HG03432 (cell line): ENCODE results near the gene C1QL1.

Source experiments
- ATAC-seq: cut with Tn5 transposase; IDR thresholded peaks from one replicate; pipeline ENCODE4 v1.9.1; 2021; ENCODE audit warnings: mild to moderate bottlenecking, moderate library complexity; ENCODE audit not compliant: unreplicated experiment

C1QL1 gene

GRCh38 chr17:44968225-44969143, at the start of gene C1QL1:
Gene C1QL1, minus strand, starts transcription at chr17:44968303. Its CDS starts 255 bp downstream, at chr17:44968048.
- peak; percentile 91 for ATAC-seq

- ATAC-seq: no peak
Measured at GRCh38 chr17:45016823-45017222, 48.7 kb upstream of the C1QL1 start.

GRCh38 chr17:45016237-45016636, 48.1 kb upstream of the C1QL1 start:
- no peak for ATAC-seq

- ATAC-seq: no peak
Measured at GRCh38 chr17:45013021-45013997, 45.2 kb upstream of the C1QL1 start.

GRCh38 chr17:45011767-45012166, 43.7 kb upstream of the C1QL1 start:
- no peak for ATAC-seq

- ATAC-seq: no peak
Measured at GRCh38 chr17:45009676-45010467, 41.8 kb upstream of the C1QL1 start.

GRCh38 chr17:45008216-45008615, 40.1 kb upstream of the C1QL1 start:
- no peak for ATAC-seq

- no peak for ATAC-seq
Measured at GRCh38 chr17:45006927-45007461, 38.9 kb upstream of the C1QL1 start.

GRCh38 chr17:45005700-45006099, 37.6 kb upstream of the C1QL1 start:
- no peak for ATAC-seq

GRCh38 chr17:45004388-45004787, 36.3 kb upstream of the C1QL1 start:
- no peak for ATAC-seq

- no peak for ATAC-seq
Measured at GRCh38 chr17:45003877-45004276, 35.8 kb upstream of the C1QL1 start.

- no peak for ATAC-seq
Measured at GRCh38 chr17:45001310-45001709, 33.2 kb upstream of the C1QL1 start.

GRCh38 chr17:44999433-44999832, 31.3 kb upstream of the C1QL1 start:
- ATAC-seq: no peak

GRCh38 chr17:44998646-44999045, 30.5 kb upstream of the C1QL1 start:
- no peak for ATAC-seq

GRCh38 chr17:44997733-44998520, 29.8 kb upstream of the C1QL1 start:
- no peak for ATAC-seq

- no peak for ATAC-seq
Measured at GRCh38 chr17:44996304-44996703, 28.2 kb upstream of the C1QL1 start.

GRCh38 chr17:44995436-44996001, 27.4 kb upstream of the C1QL1 start:
- ATAC-seq: no peak

- ATAC-seq: no peak
Measured at GRCh38 chr17:44992242-44992939, 24.3 kb upstream of the C1QL1 start.

- ATAC-seq: no peak
Measured at GRCh38 chr17:44990994-44991393, 22.9 kb upstream of the C1QL1 start.
